Measurements from ENCODE around the gene HEYL.

The HEYL gene

GRCh38 chr1:39639305-39640130 is at the start of gene HEYL:
TSS of gene HEYL (minus strand) at chr1:39639643. CDS start at chr1:39639625, 18 bp downstream.
- peak; percentile 71 to 81 for ATAC-seq

GRCh38 chr1:39689214-39689613 is 49.8 kb upstream of the HEYL start:
- ATAC-seq: no peak

GRCh38 chr1:39688706-39689105 is 49.3 kb upstream of the HEYL start:
- ATAC-seq: no peak

GRCh38 chr1:39687243-39687642 is 47.8 kb upstream of the HEYL start:
- ATAC-seq: no peak

GRCh38 chr1:39685071-39685470 is 45.6 kb upstream of the HEYL start:
- ATAC-seq: no peak

GRCh38 chr1:39684313-39684664 is 44.8 kb upstream of the HEYL start:
- ATAC-seq: no peak

- ATAC-seq: peak; percentile 44 to 45
Measured at GRCh38 chr1:39683591-39684312, 44.3 kb upstream of the HEYL start.

GRCh38 chr1:39681999-39682398 is 42.6 kb upstream of the HEYL start:
- ATAC-seq: no peak

- ATAC-seq: no peak
Measured at GRCh38 chr1:39681294-39681693, 41.9 kb upstream of the HEYL start.

GRCh38 chr1:39680751-39681150 is 41.3 kb upstream of the HEYL start:
- ATAC-seq: no peak

- ATAC-seq: peak in 1 of 2 donors; percentile 39
Measured at GRCh38 chr1:39679821-39680220, 40.4 kb upstream of the HEYL start.

- no peak for ATAC-seq
Measured at GRCh38 chr1:39678889-39679288, 39.4 kb upstream of the HEYL start.

GRCh38 chr1:39677645-39678044 is 38.2 kb upstream of the HEYL start:
- ATAC-seq: no peak

GRCh38 chr1:39676948-39677548 is 37.6 kb upstream of the HEYL start:
- ATAC-seq: no peak

GRCh38 chr1:39675220-39675619 is 35.8 kb upstream of the HEYL start:
- ATAC-seq: no peak

GRCh38 chr1:39673215-39673614 is 33.8 kb upstream of the HEYL start:
- no peak for ATAC-seq

GRCh38 chr1:39672551-39672947 is 33.1 kb upstream of the HEYL start:
- ATAC-seq: no peak

- peak; percentile 45 to 60 for ATAC-seq
Measured at GRCh38 chr1:39671793-39672550, 32.5 kb upstream of the HEYL start, which contains the start of gene NT5C1A. TSS of gene NT5C1A (minus strand) at chr1:39672107. CDS start at chr1:39672038, 69 bp downstream.

GRCh38 chr1:39671433-39671792 is 32.0 kb upstream of the HEYL start:
- ATAC-seq: no peak

GRCh38 chr1:39670689-39671088 is 31.2 kb upstream of the HEYL start:
- ATAC-seq: no peak

- no peak for ATAC-seq
Measured at GRCh38 chr1:39668894-39669293, 29.5 kb upstream of the HEYL start.

- no peak for ATAC-seq
Measured at GRCh38 chr1:39668111-39668510, 28.7 kb upstream of the HEYL start.

GRCh38 chr1:39666772-39667171 is 27.3 kb upstream of the HEYL start:
- peak; percentile 96 to 97 for ATAC-seq
